Activated CD8-positive, alpha-beta T cell treated with anti-CD3 and anti-CD28 coated beads, Interleukin-2, amount 10 ng/mL, durations not matched to agents 7 days and 5 days (primary cell): ENCODE results near the gene CCNK. TPM values are rescaled to one million over a fixed set of nuclear protein-coding genes. Genes with fewer than 3 reads are reported as not detected.

Source experiments
- ATAC-seq: fragments of 150-1000 bp; cut with Tn5 transposase; one replicate; pipeline ENCODE4 v1.10.0; 2021; ENCODE audit warnings: moderate library complexity
- CTCF ChIA-PET: fragments of 350-600 bp; sonication (Branson Sonifier 250); formaldehyde crosslinking; loops from one replicate; lab custom pipeline; 2021; ENCODE audit warnings: antibody characterized with exemption; lab: Charles Lee
- POLR2A ChIA-PET: fragments of 350-600 bp; sonication (Branson Sonifier 250); formaldehyde crosslinking; loops from one replicate; lab custom pipeline; 2021; ENCODE audit warnings: antibody characterized with exemption; lab: Charles Lee
- DNase-seq: peaks from one replicate; pipeline ENCODE4 v3.0.0-alpha.2; 2020
- H3K27ac Mint-ChIP-seq: one replicate; pipeline ENCODE4 v1.8.0; 2021; ENCODE audit warnings: mild to moderate bottlenecking, mixed read lengths
- H3K27me3 Mint-ChIP-seq: one replicate; pipeline ENCODE4 v1.8.0; 2021; ENCODE audit warnings: low read depth, mixed read lengths
- H3K36me3 Mint-ChIP-seq: one replicate; pipeline ENCODE4 v1.8.0; 2021; ENCODE audit warnings: low read depth, mixed read lengths
- H3K4me1 Mint-ChIP-seq: one replicate; pipeline ENCODE4 v1.8.0; 2021; ENCODE audit warnings: low read depth, mixed read lengths
- H3K4me3 Mint-ChIP-seq: one replicate; pipeline ENCODE4 v1.8.0; 2021; ENCODE audit warnings: mild to moderate bottlenecking, mixed read lengths
- H3K9me3 Mint-ChIP-seq: one replicate; pipeline ENCODE4 v1.8.0; 2022; ENCODE audit warnings: mixed read lengths; ENCODE audit not compliant: insufficient read depth
- total RNA-seq, 2 experiments: library from RNA; stranded (reverse); gene quantifications; one replicate each; pipeline ENCODE4 v1.2.3, GENCODE V29; 2021

Gene CCNK
- total RNA-seq, 2 experiments from 2014 or later, result 81.0 to 81.2 TPM

- H3K27ac Mint-ChIP-seq, result peak within 1 kb of the TSS; percentile 98
- no peak for ATAC-seq
- H3K36me3 Mint-ChIP-seq, result peaks cover 5% of the 10 kb centered on the region
- DNase-seq, result peak; percentile 45
- peaks cover 39% of the 10 kb centered on the region for H3K4me1 Mint-ChIP-seq
- no peaks in the 10 kb centered on the region for H3K27me3 Mint-ChIP-seq
- POLR2A ChIA-PET, result interaction anchor here (0.6 to 1.9 kb wide), 11 partner anchors 9 to 220 kb away, joined by 3 to 13 read pairs (median 4); partner anchors contain the start of gene BCL11B
- no peaks in the 10 kb centered on the region for H3K9me3 Mint-ChIP-seq
- CTCF ChIA-PET, result interaction anchor here (0.7 to 1.6 kb wide), 5 partner anchors 15 to 313 kb away, joined by 3 to 7 read pairs (median 3); partner anchors contain the start of genes CYP46A1 and EML1
- H3K4me3 Mint-ChIP-seq, result peak within 1 kb of the TSS; percentile 96
These were observed 1.0 kb upstream of the CCNK start, which contains the start of gene SETD3 for GRCh38 chr14:99479906-99480869. Gene SETD3, minus strand, starts transcription at chr14:99480859. Its CDS starts 15,054 bp downstream, at chr14:99465805.

- no peak for ATAC-seq
- Mint-ChIP-seq H3K4me3 (peak overlapping the region; percentile 96), H3K4me1 (peaks cover 39% of the 10 kb centered on the region), H3K36me3 (peaks cover 5% of the 10 kb centered on the region), H3K27ac (peak overlapping the region; percentile 98), H3K9me3 (no peaks in the 10 kb centered on the region), H3K27me3 (no peaks in the 10 kb centered on the region)
- peak; percentile 39 for DNase-seq
- POLR2A ChIA-PET, result interaction anchor here (0.9 to 1.6 kb wide), 3 partner anchors 9 to 124 kb away, joined by 5 to 13 read pairs (median 8); no protein-coding TSS in a partner anchor
- CTCF ChIA-PET, result interaction anchor here (0.9 to 1.6 kb wide), 2 partner anchors 13 to 202 kb away, joined by 3 to 6 read pairs; partner anchors contain the start of gene CYP46A1
These were observed 513 bp downstream of the CCNK start for GRCh38 chr14:99481745-99482099.

GRCh38 chr14:99484106-99484505 is 2.9 kb downstream of the CCNK start:
- DNase-seq, result no peak
- H3K27ac Mint-ChIP-seq, result no peak overlapping the region
- peaks cover 24% of the 10 kb centered on the region for H3K4me1 Mint-ChIP-seq
- H3K4me3 Mint-ChIP-seq, result no peak overlapping the region
- H3K27me3 Mint-ChIP-seq, result no peaks in the 10 kb centered on the region
- CTCF ChIA-PET, result no interaction called here
- no peak for ATAC-seq
- POLR2A ChIA-PET, result no interaction called here
- no peaks in the 10 kb centered on the region for H3K9me3 Mint-ChIP-seq
- no peaks in the 10 kb centered on the region for H3K36me3 Mint-ChIP-seq

GRCh38 chr14:99497341-99497740 is 16.1 kb downstream of the CCNK start:
- Mint-ChIP-seq H3K4me1 (peaks cover 9% of the 10 kb centered on the region), H3K4me3 (no peak overlapping the region), H3K36me3 (peaks cover 66% of the 10 kb centered on the region), H3K27ac (no peak overlapping the region), H3K27me3 (no peaks in the 10 kb centered on the region), H3K9me3 (no peaks in the 10 kb centered on the region)
- no peak for ATAC-seq
- CTCF ChIA-PET, result no interaction called here
- POLR2A ChIA-PET, result no interaction called here
- DNase-seq, result no peak

DNA sequence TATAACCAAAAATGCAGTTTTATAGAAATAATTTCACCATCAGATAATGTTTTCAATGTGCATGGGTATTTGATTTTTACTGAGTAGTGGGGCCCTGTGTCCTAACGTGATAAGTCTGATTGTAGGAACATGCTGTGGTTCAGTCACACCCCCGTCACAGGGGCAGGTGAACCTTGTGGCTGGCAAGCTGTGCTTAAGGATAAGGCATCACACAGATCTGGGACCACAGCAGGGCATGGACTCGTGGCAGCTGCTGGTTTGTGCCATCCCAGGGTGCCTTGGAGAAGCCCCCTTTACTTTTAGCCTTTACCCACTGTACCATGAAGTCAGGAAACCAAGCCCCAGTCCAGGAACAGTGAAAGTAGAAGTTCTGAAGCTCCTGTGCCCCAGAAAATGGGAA is 16.7 kb downstream of the CCNK start:
- Mint-ChIP-seq H3K27me3 (no peaks in the 10 kb centered on the region), H3K4me3 (no peak overlapping the region), H3K27ac (no peak overlapping the region), H3K4me1 (peaks cover 9% of the 10 kb centered on the region), H3K9me3 (no peaks in the 10 kb centered on the region), H3K36me3 (peaks cover 65% of the 10 kb centered on the region)
- CTCF ChIA-PET, result no interaction called here
- DNase-seq (no peak), ATAC-seq (no peak)
- POLR2A ChIA-PET, result no interaction called here

DNA sequence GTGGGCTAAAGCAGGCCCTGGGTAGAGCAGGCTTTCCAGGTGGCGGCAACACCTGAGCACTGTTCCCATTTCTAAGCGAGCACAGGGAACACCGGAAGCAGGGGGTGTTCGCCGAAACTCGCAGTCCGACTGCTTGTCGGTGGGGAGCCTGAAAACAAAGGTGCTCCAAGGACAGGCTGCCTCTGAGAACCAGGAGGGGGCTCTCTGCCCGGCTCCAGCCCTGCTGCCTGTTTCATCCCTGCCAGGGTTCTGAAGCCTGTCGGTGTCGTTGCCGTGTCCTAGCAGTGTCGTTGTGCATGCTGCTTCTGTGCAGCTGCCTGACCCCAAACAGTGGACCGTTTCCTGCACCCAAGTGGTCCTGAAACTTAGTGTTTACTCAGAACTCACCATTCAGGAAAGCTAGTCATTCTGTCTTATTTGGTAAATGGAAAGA is 21.8 kb downstream of the CCNK start:
- ChIA-PET CTCF (no interaction called here), POLR2A (no interaction called here)
- Mint-ChIP-seq H3K27ac (no peak overlapping the region), H3K4me1 (no peaks in the 10 kb centered on the region), H3K27me3 (no peaks in the 10 kb centered on the region), H3K36me3 (peaks cover 69% of the 10 kb centered on the region), H3K4me3 (no peak overlapping the region), H3K9me3 (no peaks in the 10 kb centered on the region)
- ATAC-seq (no peak), DNase-seq (no peak)

- ChIA-PET CTCF (no interaction called here), POLR2A (no interaction called here)
- Mint-ChIP-seq H3K27ac (no peak overlapping the region), H3K4me3 (no peak overlapping the region), H3K4me1 (no peaks in the 10 kb centered on the region), H3K27me3 (no peaks in the 10 kb centered on the region), H3K9me3 (no peaks in the 10 kb centered on the region), H3K36me3 (peaks cover 70% of the 10 kb centered on the region)
- no peak for ATAC-seq
- no peak for DNase-seq
These were observed 22.7 kb downstream of the CCNK start for GRCh38 chr14:99503848-99504453.

DNA sequence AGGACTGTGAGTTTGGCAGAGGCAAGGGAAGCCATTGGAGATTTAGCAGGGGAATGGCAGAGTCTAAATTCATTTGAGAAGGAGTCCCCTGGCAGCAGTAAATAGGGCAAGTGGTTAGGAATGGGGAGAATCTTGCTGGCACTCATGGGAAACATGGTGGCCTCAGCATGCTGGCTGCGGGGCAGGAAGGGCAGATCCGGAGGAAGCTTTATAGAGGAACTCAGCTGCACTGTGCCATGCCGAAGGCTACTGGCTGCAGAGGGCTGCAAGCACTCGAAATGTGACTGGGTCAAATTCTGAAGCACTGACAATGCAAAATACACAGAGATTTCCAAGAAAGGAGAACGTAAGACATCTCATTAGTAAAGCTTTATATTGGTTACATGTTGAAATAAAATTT is 23.9 kb downstream of the CCNK start:
- no peaks in the 10 kb centered on the region for H3K9me3 Mint-ChIP-seq
- H3K27ac Mint-ChIP-seq, result no peak overlapping the region
- DNase-seq, result no peak
- H3K36me3 Mint-ChIP-seq, result peaks cover 67% of the 10 kb centered on the region
- ChIA-PET CTCF (no interaction called here), POLR2A (no interaction called here)
- H3K4me3 Mint-ChIP-seq, result no peak overlapping the region
- no peak for ATAC-seq
- no peaks in the 10 kb centered on the region for H3K27me3 Mint-ChIP-seq
- H3K4me1 Mint-ChIP-seq, result no peaks in the 10 kb centered on the region

- Mint-ChIP-seq H3K36me3 (peaks cover 62% of the 10 kb centered on the region), H3K27ac (no peak overlapping the region), H3K27me3 (no peaks in the 10 kb centered on the region), H3K4me3 (no peak overlapping the region), H3K4me1 (no peaks in the 10 kb centered on the region), H3K9me3 (no peaks in the 10 kb centered on the region)
- ATAC-seq, result no peak
- ChIA-PET POLR2A (no interaction called here), CTCF (no interaction called here)
- no peak for DNase-seq
These were observed 25.1 kb downstream of the CCNK start for GRCh38 chr14:99506276-99506675.

DNA sequence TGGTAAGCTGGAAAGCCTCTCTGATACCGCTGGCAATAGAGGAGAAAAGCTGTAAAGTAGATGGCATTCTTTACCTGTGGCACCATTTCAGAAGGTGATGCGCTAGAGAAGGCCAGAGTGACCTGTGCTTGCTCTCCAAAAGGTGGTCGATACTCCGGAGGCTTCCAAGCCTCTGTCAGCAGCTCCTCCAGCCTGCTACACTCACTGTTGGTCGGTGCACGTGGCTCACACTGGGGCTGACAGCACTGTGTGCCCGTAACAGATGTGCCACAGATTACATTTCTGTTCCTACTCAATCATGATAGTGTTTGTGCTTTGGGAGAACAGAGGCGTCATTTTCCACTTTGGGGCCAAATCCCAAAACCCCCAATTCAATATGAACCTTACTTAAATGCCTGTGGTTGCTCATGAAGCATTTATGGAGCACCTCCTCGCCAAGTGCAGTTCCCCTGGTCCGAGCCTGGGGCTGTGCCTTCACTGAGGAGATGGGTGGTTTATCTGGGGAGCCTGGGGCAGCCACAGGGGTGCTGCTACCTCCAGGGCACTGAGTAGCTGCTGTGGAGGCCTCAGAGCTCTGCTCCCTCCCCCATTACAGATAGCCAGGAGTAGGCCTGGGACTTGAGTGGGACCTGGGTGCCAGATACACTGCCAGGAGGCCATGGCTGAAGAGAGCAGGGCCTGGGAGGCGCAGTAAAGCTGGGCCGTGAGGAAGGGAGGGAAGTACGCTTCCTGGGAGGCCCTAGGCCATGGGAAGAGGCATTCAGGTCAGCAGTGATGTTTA is 26.8 kb downstream of the CCNK start:
- peaks cover 50% of the 10 kb centered on the region for H3K36me3 Mint-ChIP-seq
- ATAC-seq, result no peak
- no peaks in the 10 kb centered on the region for H3K9me3 Mint-ChIP-seq
- POLR2A ChIA-PET, result no interaction called here
- H3K4me3 Mint-ChIP-seq, result no peak overlapping the region
- CTCF ChIA-PET, result no interaction called here
- no peak overlapping the region for H3K27ac Mint-ChIP-seq
- no peaks in the 10 kb centered on the region for H3K27me3 Mint-ChIP-seq
- no peak for DNase-seq
- H3K4me1 Mint-ChIP-seq, result no peaks in the 10 kb centered on the region

DNA sequence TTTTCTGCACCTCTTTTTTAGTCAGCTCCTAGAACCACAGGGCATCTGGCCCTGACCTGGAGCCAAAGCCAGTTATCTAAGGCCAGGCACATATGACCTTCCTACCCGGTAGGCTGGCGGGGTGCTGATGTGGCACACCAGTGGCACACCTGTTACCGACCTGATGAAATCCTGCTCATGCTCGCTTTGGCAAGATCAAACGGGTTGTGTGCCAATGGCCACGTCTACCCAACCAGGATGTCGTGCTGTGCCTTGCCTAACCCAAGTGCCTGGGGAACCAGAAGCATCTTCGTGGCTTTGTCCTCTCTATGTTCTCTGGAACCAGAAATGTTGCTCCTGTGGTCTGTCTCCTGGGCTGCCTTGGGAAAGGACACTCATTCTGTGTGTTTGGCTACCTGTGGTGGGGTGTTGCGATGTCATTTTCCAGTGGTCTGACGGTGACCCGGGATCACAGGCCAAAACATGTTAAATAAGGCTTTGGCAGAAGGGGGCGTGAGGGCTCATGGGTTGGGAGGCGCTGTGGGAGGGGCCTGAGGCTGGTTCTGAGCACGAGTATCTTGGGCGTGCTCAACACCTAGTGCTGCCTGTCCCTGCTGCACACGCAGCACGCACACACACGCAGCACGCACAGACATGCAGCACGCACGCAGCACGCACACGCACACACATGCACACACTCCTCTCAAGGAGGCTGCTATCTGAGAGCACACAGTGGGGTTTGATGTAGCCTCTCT is 27.9 kb downstream of the CCNK start:
- Mint-ChIP-seq H3K27ac (no peak overlapping the region), H3K4me3 (no peak overlapping the region), H3K36me3 (peaks cover 45% of the 10 kb centered on the region), H3K4me1 (no peaks in the 10 kb centered on the region), H3K27me3 (no peaks in the 10 kb centered on the region), H3K9me3 (no peaks in the 10 kb centered on the region)
- DNase-seq (no peak), ATAC-seq (peak; percentile 10)
- ChIA-PET POLR2A (no interaction called here), CTCF (no interaction called here)
